Measurements from ENCODE around the gene TSHZ3.

TSHZ3 gene

GRCh38 chr19:31266731-31267130 is 82.5 kb downstream of the TSHZ3 start:
- H3K4me3 ChIP-seq (ENCODE audit: low read depth, low read length): no peak overlapping the region
- no peak for TF ChIP-seq CTCF (IDR thresholded peaks at IDR 0.05; ENCODE audit: low read depth, low read length)
- TF ChIP-seq, protein P1, sequence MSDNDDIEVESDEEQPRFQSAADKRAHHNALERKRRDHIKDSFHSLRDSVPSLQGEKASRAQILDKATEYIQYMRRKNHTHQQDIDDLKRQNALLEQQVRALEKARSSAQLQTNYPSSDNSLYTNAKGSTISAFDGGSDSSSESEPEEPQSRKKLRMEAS (IDR thresholded peaks at IDR 0.05; ENCODE audit: low read depth, low read length): no peak
- TF ChIP-seq MYC (IDR thresholded peaks at IDR 0.05; ENCODE audit: low read depth, low read length): no peak
- no peak for TF ChIP-seq POLR2A (IDR thresholded peaks at IDR 0.05; ENCODE audit: extremely low read depth, insufficient read length)
- DNase-seq (ENCODE audit: low read depth): no peak

DNA sequence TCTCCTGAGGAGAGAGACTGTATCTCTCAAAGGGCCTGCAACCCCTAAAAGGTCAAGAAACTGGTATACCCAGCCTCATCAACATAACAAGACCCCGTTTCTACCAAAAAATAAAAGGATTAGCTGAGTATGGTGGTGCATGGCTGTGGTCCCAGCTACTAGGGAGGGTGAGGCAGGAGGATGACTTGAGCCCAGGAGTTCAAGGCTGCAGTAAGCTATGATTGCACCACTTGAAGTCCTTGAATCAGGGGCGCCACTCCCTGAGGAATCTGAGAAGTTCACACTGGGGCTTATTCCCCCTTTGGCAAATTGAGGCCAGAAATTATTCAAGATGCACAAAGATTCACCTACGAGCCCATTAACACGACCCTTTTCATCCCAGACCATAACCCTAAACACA is 83.0 kb downstream of the TSHZ3 start:
- TF ChIP-seq, protein P1 (IDR thresholded peaks at IDR 0.05; ENCODE audit: low read depth, low read length): no peak
- TF ChIP-seq CTCF (IDR thresholded peaks at IDR 0.05; ENCODE audit: low read depth, low read length) (no peak), MYC (IDR thresholded peaks at IDR 0.05; ENCODE audit: low read depth, low read length) (no peak), POLR2A (IDR thresholded peaks at IDR 0.05; ENCODE audit: extremely low read depth, insufficient read length) (no peak)
- DNase-seq (ENCODE audit: low read depth): no peak
- no peak overlapping the region for H3K4me3 ChIP-seq (ENCODE audit: low read depth, low read length)

DNA sequence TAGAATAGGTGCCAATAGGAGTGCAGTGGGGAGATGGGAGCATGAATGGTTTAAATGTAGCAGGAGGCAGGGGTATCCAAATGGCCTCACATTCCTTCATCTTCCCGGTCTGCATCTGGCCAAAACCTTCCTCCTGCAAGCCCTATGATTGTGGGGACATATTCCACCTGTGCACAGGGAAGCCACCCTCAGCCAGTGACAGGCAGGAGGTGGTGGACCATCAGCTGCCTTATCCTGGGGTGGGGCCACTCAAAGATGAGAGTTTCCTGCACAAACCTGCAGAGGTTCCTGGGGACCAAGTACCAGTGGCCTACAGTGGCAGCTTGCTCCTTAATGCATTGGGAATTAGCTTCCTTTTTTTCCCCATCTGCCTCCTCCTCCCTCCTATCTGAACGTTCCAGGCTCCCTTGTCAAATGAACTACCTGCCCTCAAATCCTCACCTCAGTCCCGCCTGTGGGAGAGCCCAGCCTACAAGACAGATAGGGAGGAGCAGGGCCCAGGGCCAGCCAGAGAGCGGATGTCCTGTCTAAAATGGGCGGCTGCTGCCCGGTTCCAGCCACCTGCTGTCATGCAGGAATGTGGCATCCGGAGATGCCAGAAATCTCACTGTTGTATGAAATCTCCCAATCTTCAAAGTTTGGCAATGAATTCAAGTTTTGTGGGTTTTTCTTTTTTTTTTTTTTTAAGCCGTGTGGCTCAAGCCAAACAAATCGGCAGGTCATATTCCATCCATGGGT is 85.0 kb downstream of the TSHZ3 start:
- no peak overlapping the region for H3K4me3 ChIP-seq (ENCODE audit: low read depth, low read length)
- DNase-seq (ENCODE audit: low read depth): no peak
- TF ChIP-seq POLR2A (IDR thresholded peaks at IDR 0.05; ENCODE audit: extremely low read depth, insufficient read length): no peak
- TF ChIP-seq, protein P1 (IDR thresholded peaks at IDR 0.05; ENCODE audit: low read depth, low read length): no peak
- no peak for TF ChIP-seq CTCF (IDR thresholded peaks at IDR 0.05; ENCODE audit: low read depth, low read length)
- TF ChIP-seq MYC (IDR thresholded peaks at IDR 0.05; ENCODE audit: low read depth, low read length): no peak

DNA sequence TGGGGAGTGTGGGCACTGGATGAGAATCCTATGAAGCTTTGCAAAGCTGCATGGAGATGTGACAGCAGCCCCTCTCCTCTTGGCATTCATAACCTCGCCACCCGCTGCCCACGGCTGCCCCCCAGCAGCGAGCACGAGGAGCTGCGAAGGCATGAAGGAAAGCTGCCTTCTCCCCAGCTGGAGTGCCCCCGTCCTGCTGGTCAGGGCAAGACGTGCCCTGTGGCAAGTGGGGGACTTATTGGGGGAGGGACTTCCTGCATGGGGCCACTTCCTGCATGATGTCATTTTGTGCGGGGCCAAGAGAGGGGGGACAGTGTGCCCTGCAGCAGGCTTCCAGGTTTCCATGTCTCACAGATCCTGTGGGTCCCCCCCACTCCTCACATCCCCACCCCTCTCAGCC is 85.9 kb downstream of the TSHZ3 start:
- TF ChIP-seq POLR2A (IDR thresholded peaks at IDR 0.05; ENCODE audit: extremely low read depth, insufficient read length) (no peak), CTCF (IDR thresholded peaks at IDR 0.05; ENCODE audit: low read depth, low read length) (no peak), MYC (IDR thresholded peaks at IDR 0.05; ENCODE audit: low read depth, low read length) (no peak)
- TF ChIP-seq, protein P1 (IDR thresholded peaks at IDR 0.05; ENCODE audit: low read depth, low read length): no peak
- no peak for DNase-seq (ENCODE audit: low read depth)
- no peak overlapping the region for H3K4me3 ChIP-seq (ENCODE audit: low read depth, low read length)

DNA sequence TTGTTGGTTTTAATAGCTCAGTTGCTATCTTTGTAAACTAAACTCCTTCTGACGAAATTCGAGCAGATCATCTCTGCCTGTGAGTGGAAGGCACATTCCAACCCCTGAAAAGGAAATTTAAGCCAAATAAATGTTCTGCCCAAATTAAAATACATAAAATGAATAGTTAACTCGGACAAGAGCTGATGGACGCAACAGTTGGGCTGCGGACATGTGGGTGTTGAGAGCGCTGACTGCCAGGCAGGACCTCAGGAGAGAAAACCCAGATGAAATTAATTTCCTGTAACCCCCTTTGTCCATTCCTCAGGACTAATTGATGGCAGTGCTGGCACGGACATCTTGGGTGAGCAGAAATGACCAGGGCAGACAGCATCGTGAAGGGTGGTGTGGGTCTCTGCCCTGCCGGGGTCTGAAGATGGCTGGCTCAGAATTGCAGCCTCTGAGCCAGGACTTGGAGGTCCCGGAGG is 86.5 kb downstream of the TSHZ3 start:
- TF ChIP-seq MYC (IDR thresholded peaks at IDR 0.05; ENCODE audit: low read depth, low read length): no peak
- TF ChIP-seq, protein P1 (IDR thresholded peaks at IDR 0.05; ENCODE audit: low read depth, low read length): no peak
- no peak for TF ChIP-seq POLR2A (IDR thresholded peaks at IDR 0.05; ENCODE audit: extremely low read depth, insufficient read length)
- no peak for TF ChIP-seq CTCF (IDR thresholded peaks at IDR 0.05; ENCODE audit: low read depth, low read length)
- H3K4me3 ChIP-seq (ENCODE audit: low read depth, low read length): no peak overlapping the region
- no peak for DNase-seq (ENCODE audit: low read depth)
